GM12875 (cell line): Measurements from ENCODE around the gene DOCK4.

ENCODE experiments used
- H3K4me3 ChIP-seq: one replicate; pipeline ENCODE4 v1.5.1; 2011; ENCODE audit warnings: low read depth, low read length, control low read depth
- CTCF ChIP-seq: IDR thresholded peaks from 2 replicates; pipeline ENCODE4 v1.5.1; 2011; ENCODE audit warnings: low read depth, mild to moderate bottlenecking, control low read depth, inconsistent platforms, low read length, moderate library complexity, borderline replicate concordance; ENCODE audit not compliant: insufficient read depth

DOCK4 gene

GRCh38 chr7:112010109-112010508 lies 196.1 kb downstream of the DOCK4 start:
- H3K4me3 ChIP-seq, result no peak overlapping the region
- no peak for TF ChIP-seq CTCF

- H3K4me3 ChIP-seq, result no peak overlapping the region
These were observed 197.1 kb downstream of the DOCK4 start for GRCh38 chr7:112009081-112009480.

GRCh38 chr7:112007185-112007584 lies 199.0 kb downstream of the DOCK4 start:
- no peak for TF ChIP-seq CTCF
- H3K4me3 ChIP-seq, result no peak overlapping the region

More at GRCh38 chr7:112009081-112009480, 197.1 kb downstream of the DOCK4 start:
- no peak for TF ChIP-seq CTCF

GRCh38 chr7:112006071-112006470 lies 200.1 kb downstream of the DOCK4 start:
- H3K4me3 ChIP-seq, result no peak overlapping the region
- TF ChIP-seq CTCF, result no peak

GRCh38 chr7:112005205-112005775 lies 200.9 kb downstream of the DOCK4 start:
- no peak overlapping the region for H3K4me3 ChIP-seq
- no peak for TF ChIP-seq CTCF

- H3K4me3 ChIP-seq, result no peak overlapping the region
- TF ChIP-seq CTCF, result no peak
These were observed 204.9 kb downstream of the DOCK4 start for GRCh38 chr7:112001091-112001826.

- H3K4me3 ChIP-seq, result no peak overlapping the region
- no peak for TF ChIP-seq CTCF
These were observed 207.9 kb downstream of the DOCK4 start for GRCh38 chr7:111998326-111998725.
